ENCODE data around the gene ARAP1.

ARAP1 gene

DNA sequence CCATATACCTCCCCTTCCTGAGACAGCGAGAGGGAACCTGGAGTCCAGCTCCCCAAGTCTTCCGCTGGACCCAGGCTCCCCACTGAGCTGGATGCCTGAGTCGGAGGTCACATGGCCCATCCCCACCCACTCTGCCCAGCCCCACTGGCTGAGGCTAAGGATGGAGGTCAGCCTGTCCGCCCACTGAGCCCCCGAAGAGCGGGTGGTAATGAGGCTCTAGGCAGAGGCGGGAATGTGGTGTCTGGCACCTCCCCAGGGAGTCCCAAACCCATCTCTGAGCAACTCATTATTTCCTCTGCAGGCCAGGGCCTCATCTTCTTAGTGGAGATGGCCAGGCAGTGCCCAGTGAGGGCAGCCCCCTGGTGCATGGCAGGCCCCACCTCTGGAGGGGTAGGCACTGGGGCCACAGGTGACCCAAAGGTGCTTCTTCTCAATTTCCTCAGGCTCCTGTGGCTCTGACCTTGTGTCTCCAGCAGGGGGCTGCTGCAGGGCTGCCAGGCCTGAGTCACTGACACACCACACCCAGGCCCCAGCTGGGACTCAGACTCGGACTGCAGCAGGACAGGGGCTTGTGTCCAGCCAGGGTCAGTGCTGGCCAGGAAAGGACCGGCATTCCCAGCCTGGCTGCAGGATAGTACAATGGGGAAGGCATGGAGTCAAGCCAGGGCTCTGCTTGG, 67.8 kb downstream of the ARAP1 start:
- Histone ChIP-seq H3K36me3 (replicated peaks) (peaks cover 4% of the 10 kb centered on the region), H3K27ac (no peak overlapping the region), H3K4me3 (ENCODE audit: low read depth, low read length) (no peak overlapping the region), H3K27me3 (replicated peaks) (peaks cover 7% of the 10 kb centered on the region)
- in situ Hi-C loops (cut with HindIII; ENCODE audit: low pct_ligation_motif_present, low sequenced_read_pairs): no loop called here
- TF ChIP-seq, protein P1, sequence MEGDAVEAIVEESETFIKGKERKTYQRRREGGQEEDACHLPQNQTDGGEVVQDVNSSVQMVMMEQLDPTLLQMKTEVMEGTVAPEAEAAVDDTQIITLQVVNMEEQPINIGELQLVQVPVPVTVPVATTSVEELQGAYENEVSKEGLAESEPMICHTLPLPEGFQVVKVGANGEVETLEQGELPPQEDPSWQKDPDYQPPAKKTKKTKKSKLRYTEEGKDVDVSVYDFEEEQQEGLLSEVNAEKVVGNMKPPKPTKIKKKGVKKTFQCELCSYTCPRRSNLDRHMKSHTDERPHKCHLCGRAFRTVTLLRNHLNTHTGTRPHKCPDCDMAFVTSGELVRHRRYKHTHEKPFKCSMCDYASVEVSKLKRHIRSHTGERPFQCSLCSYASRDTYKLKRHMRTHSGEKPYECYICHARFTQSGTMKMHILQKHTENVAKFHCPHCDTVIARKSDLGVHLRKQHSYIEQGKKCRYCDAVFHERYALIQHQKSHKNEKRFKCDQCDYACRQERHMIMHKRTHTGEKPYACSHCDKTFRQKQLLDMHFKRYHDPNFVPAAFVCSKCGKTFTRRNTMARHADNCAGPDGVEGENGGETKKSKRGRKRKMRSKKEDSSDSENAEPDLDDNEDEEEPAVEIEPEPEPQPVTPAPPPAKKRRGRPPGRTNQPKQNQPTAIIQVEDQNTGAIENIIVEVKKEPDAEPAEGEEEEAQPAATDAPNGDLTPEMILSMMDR (IDR thresholded peaks at IDR 0.05; ENCODE audit: low read depth, low read length, missing control alignments): peak; percentile 88
- DNase-seq: peak; percentile 57

DNA sequence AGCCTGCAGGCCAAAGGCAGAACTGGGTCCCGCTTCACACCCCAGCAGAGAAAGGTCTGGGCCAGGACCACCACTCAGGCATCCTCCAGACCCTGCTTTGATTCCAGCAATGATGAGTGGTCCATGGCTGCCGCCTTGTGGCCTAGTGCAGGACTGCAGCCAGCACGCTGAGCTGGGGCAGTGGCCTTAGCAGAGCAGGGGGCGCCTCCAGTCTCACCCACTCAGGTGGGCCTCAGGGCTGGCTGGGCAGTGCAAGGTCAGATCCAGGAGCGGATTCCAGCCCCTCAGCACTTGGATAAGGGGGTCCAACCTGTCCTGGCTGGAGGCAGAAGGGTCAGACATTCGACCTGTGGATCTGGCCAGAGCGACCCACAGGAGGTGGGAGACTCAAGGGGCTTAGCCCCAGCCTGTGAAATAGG, 68.4 kb downstream of the ARAP1 start:
- in situ Hi-C loops (cut with HindIII; ENCODE audit: low pct_ligation_motif_present, low sequenced_read_pairs): no loop called here
- no peak overlapping the region for H3K4me3 ChIP-seq (ENCODE audit: low read depth, low read length)
- TF ChIP-seq, protein P1 (IDR thresholded peaks at IDR 0.05; ENCODE audit: low read depth, low read length, missing control alignments): peak; percentile 97
- peaks cover 11% of the 10 kb centered on the region for H3K27me3 ChIP-seq (replicated peaks)
- peaks cover 1% of the 10 kb centered on the region for H3K36me3 ChIP-seq (replicated peaks)
- peak; percentile 40 for DNase-seq
- H3K27ac ChIP-seq: no peak overlapping the region

DNA sequence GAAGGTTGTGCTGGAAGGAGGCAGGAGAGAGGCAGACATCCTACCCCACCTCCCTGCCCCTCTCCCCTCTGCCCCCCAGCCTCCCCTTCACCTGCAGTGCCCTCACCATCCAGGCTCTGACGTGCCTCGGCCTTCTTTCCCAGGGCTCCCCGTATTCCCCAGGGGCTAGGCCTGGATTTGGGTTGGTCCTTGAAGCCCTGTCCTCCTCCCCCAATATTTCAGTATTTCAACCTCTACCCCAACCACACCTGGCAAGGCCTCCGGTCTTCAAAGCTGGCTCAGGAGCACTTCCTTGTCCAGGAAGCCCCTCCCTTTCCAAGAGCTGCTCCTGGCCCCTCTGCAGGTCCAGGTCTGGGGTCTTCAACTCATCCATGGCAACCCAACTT, 69.4 kb downstream of the ARAP1 start:
- TF ChIP-seq, protein P1 (IDR thresholded peaks at IDR 0.05; ENCODE audit: low read depth, low read length, missing control alignments): no peak
- Histone ChIP-seq H3K36me3 (replicated peaks) (no peaks in the 10 kb centered on the region), H3K27ac (no peak overlapping the region), H3K4me3 (ENCODE audit: low read depth, low read length) (no peak overlapping the region), H3K27me3 (replicated peaks) (peaks cover 21% of the 10 kb centered on the region)
- in situ Hi-C loops (cut with HindIII; ENCODE audit: low pct_ligation_motif_present, low sequenced_read_pairs): no loop called here
- no peak for DNase-seq

DNA sequence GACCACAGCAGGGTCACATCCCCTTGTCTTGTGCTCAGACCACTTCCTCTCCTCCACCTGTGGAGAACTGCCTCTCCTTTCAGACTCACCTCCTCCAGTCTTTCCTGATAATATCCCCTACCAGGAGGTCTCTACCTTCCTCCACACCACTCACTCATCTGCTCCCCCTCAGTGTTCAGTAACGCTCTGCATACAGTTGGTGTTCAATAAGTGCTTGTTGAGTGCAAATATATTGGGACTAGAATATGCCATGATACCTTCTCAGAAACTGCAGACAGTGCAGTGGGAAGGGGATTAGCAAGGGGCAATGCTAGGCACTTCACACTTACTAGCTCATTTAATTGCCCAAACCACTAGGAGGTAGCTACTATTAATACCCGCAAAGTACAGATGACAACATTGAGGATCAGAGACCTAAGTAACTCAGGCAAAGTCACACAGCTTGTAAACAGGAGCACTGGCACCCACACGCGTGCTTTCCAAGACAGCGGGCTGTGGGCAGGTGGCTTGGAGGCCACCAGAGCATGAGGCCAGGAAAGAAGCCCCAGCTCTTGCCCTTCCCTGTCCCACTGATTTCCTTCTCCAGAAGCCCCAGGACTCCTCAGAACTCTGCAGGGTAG, 69.9 kb downstream of the ARAP1 start:
- Histone ChIP-seq H3K27ac (no peak overlapping the region), H3K27me3 (replicated peaks) (peaks cover 26% of the 10 kb centered on the region), H3K36me3 (replicated peaks) (no peaks in the 10 kb centered on the region), H3K4me3 (ENCODE audit: low read depth, low read length) (no peak overlapping the region)
- TF ChIP-seq, protein P1 (IDR thresholded peaks at IDR 0.05; ENCODE audit: low read depth, low read length, missing control alignments): no peak
- no peak for DNase-seq
- in situ Hi-C loops (cut with HindIII; ENCODE audit: low pct_ligation_motif_present, low sequenced_read_pairs): no loop called here

DNA sequence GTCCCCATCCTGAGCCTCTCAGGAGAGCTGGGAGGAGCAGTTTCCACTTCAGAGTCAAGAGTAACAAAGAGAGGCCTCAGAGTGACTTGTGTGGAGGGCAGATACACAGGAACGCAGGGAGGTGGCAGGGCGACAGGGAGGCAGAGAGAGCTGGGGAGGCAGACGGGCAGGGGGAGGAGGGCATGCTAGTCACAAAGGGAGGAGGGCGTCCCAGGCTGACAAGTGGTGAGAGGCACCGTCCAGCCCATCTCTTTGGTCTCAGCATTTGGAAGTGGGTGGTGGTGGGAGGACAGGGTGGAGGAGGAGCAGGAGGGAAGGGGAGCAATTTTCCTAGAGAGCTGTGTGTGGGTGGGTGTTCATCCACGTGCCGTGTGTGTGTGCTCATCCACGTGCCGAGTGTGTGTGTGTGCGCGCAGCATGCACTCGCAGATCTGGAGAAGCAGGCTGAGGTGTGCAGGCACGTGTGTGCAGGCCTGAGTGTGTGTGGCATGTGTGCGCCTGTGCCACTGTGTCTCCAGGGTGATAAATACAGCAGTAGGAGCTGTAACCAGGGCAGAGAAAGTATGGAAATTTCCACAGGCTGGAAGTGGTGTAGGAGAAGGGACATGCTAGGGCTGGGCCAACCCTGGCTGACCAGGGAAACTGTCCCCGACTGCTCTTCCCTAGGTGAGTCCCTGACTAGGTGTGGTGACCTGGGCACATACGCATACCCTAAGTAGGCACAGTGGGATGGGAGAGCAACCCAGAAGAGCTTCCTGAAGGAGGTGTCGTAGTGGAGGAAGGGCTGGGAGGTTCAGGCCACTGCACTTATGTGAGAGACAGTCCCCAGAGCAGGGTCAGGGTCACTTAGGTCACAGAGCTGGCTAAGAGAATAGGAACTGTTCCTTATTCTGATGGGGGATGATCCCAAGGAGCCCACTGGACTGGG, 70.7 kb downstream of the ARAP1 start:
- peaks cover 34% of the 10 kb centered on the region for H3K27me3 ChIP-seq (replicated peaks)
- TF ChIP-seq, protein P1 (IDR thresholded peaks at IDR 0.05; ENCODE audit: low read depth, low read length, missing control alignments): no peak
- no peaks in the 10 kb centered on the region for H3K36me3 ChIP-seq (replicated peaks)
- no peak for DNase-seq
- in situ Hi-C loops (cut with HindIII; ENCODE audit: low pct_ligation_motif_present, low sequenced_read_pairs): no loop called here
- H3K27ac ChIP-seq: no peak overlapping the region
- no peak overlapping the region for H3K4me3 ChIP-seq (ENCODE audit: low read depth, low read length)
